Amniotic epithelial cell (primary cell): Measurements from ENCODE around the gene LCLAT1.

Source experiments
- DNase-seq: peaks from one replicate; pipeline ENCODE4 v3.0.0-alpha.2; 2010; ENCODE audit warnings: low read depth

The LCLAT1 gene

GRCh38 chr2:30514848-30515435, 67.9 kb downstream of the LCLAT1 start:
- DNase-seq, result no peak

GRCh38 chr2:30516166-30516565, 69.1 kb downstream of the LCLAT1 start:
- DNase-seq, result no peak

- no peak for DNase-seq
Measured at GRCh38 chr2:30519796-30520195, 72.8 kb downstream of the LCLAT1 start.

- DNase-seq, result no peak
Measured at GRCh38 chr2:30522421-30522820, 75.4 kb downstream of the LCLAT1 start.

- no peak for DNase-seq
Measured at GRCh38 chr2:30527411-30527810, 80.4 kb downstream of the LCLAT1 start.

- DNase-seq, result no peak
Measured at GRCh38 chr2:30527859-30528258, 80.8 kb downstream of the LCLAT1 start.

DNA sequence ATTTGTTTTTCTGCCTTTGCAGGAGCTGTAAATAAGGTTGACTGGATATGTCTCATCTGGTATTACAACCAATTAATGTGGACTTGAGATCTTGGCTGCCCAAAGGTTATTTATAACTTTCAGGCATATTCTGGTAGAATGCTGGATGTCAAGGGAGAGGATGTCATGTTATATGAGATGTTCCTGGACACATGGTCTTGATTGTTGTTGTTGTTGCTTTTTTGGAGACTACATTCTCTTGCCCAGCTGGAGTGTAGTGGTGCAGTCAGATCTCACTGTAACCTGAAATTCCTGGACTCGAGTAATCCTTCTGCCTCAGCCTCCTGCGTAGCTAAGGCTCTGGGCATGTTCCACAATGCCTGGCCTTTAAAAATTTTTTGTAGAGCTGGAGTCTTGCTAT, 83.3 kb downstream of the LCLAT1 start:
- no peak for DNase-seq

- DNase-seq, result peak; percentile 16
Measured at GRCh38 chr2:30541680-30542079, 94.6 kb downstream of the LCLAT1 start.

- DNase-seq, result peak; percentile 2
Measured at GRCh38 chr2:30545875-30546274, 98.8 kb downstream of the LCLAT1 start.

GRCh38 chr2:30548386-30548785, 101.3 kb downstream of the LCLAT1 start:
- no peak for DNase-seq

GRCh38 chr2:30549096-30549495, 102.0 kb downstream of the LCLAT1 start:
- no peak for DNase-seq

- no peak for DNase-seq
Measured at GRCh38 chr2:30559544-30560275, 112.7 kb downstream of the LCLAT1 start.

DNA sequence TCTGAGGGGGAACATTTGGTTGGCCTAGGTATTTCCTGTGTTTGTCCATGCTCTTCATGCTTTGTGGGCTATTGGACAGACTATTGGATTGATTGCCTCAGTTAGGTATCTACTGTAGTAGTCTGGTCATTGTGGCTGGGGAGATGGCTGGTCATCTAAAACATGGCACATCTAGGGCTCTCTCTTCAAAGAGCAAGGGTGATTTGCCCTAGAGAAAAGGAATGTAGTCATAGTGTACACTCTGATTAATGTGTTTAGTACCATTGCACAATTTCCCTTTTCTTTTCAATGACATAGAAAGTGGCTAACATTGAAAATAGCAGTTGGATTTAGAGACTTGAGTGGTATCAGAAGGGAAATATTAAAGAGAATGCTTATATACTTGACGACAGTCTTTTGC, 114.3 kb downstream of the LCLAT1 start:
- DNase-seq, result peak; percentile 26

DNA sequence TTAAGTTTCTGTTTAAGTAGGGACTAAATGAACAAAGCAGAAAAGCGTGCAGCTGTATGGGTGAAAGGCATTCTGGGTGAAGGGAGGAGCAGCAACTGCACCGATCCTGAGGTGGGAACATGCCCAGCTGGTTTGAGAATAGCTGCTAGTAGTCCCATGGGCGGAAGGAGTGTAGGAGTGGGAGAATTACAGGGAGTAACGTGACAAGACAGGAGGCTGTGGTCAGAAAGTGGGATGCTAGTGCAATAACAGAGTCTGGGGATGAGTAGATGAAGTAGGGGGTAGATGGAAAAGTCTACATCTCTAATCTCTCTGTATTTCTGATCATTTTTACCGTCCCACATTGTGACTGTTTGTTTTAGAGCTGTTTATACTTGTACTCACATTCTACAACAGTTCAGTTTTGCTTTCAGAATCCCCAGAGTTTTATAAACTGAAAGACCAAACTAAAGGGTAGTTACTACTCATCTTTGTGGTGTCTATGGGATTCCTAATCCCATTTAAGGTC, 118.9 kb downstream of the LCLAT1 start:
- peak; percentile 81 for DNase-seq

DNA sequence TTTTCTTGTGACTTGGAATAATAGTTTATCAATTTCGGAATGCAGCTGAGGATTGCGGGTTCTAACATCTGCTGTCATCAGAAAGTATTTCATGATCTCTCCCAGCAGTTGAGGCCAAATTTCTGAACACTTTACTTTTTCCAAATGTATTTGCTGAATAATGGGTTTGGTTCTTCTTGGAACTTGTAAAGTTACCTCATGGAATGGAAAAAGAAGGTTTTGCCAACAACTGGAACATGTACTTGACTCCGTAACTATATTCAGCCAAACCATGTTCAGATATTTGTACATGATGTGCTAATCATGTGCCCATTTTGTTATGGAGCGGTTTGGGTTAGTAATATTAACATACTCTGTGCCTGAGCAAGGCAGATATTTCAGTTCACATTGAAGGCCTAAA, 119.6 kb downstream of the LCLAT1 start:
- DNase-seq, result peak; percentile 3

- DNase-seq, result peak; percentile 78
Measured at GRCh38 chr2:30567317-30567716, 120.3 kb downstream of the LCLAT1 start.

- peak; percentile 66 for DNase-seq
Measured at GRCh38 chr2:30569946-30570345, 122.9 kb downstream of the LCLAT1 start.

DNA sequence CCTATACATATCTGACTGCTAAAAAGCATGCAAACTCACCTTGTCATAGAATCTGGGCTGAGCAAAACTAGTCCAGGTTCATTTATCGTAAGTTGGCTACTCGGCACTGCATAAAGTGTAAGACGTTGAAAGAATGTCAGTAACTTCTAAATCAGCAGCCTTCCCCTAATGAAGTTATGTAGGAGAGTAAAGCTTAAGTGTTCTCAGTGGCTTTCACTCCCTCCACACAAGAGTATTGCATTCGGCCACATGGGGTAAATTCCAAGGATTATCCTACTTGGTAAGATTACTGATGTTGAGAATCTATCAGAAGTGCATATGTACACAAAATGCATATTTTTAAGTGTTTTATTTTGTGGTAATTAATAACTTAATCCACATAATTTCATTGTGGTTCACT, 130.1 kb downstream of the LCLAT1 start:
- peak; percentile 75 for DNase-seq

GRCh38 chr2:30580391-30580790, 133.3 kb downstream of the LCLAT1 start:
- no peak for DNase-seq

DNA sequence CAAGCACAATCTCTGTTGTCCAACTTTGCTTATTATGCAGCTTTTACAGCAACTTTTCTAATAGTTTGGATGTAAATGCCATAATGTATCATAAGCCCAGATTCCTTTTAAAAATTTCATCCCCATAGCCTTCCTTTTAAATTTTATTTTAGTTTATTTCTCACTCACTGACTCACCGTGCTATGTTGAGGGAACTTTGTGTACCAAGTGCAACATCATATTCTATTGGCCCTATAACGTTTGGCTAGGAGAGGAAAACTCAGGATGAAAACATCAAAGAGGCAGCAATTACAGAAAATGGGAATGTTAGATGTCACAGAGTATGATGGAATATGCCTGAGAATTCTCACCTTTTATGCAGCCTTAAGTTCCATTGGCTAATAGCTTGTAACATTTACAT, 135.5 kb downstream of the LCLAT1 start:
- no peak for DNase-seq

GRCh38 chr2:30583204-30583749, 136.2 kb downstream of the LCLAT1 start:
- no peak for DNase-seq

GRCh38 chr2:30584116-30584515, 137.1 kb downstream of the LCLAT1 start:
- DNase-seq, result no peak

DNA sequence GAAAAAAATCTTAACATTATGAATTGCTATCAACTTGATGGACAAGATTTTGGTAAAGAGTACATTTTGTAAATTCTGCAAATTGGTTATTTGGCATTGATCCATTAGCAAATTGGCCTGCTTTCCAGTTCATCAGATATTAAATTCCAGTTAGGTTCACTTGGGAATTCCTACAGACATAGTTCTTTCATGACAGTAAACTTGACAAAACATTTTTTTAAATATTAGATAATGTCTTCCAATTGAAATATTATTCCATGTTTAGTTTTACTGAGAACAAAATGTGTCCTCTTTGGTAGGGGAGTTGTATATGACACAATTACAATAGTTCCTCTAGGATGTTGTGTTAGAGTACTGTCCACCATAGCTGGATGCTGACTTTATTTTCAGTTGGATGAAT, 141.9 kb downstream of the LCLAT1 start:
- no peak for DNase-seq
